HG02885 (cell line): ENCODE measurements around the gene TSPY9.
"Not testable (repeated sequence)": the region's sequence is repeated elsewhere in the genome, so short reads cannot be mapped to it uniquely, and the experiment has no call there.

Experiments
- ATAC-seq: cut with Tn5 transposase; IDR thresholded peaks from one replicate; pipeline ENCODE4 v1.9.1; 2021; ENCODE audit warnings: mild to moderate bottlenecking; ENCODE audit not compliant: unreplicated experiment, poor library complexity

The TSPY9 gene

DNA sequence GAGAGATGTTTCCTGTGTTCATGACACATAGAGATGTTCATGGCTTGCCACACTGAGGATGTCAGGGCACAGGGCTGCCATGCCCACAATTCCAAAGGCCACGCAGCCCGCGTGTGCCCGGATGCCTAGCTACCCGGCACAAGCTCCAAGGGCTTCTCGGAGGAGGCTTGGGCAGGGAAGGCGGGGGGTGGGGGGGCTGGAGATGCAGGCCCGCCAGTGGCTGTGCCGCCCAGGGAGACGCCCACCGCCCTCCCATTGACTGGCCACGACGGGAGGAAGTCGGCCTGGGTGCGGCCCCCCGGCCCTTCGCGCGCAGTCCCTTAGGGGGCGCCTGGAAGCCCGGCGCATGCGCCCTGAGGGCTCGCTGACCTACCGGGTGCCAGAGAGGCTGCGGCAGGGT is at the start of gene TSPY9:
Gene TSPY9, plus strand, starts transcription at position 301 of the 400 bp plus-strand sequence. Its CDS starts 46 bp downstream, at position 347.
- ATAC-seq, result not testable (repeated sequence)

- not testable (repeated sequence) for ATAC-seq
Observed at GRCh38 chrY:9466655-9467054, 20.4 kb upstream of the TSPY9 start, which contains the start of gene TSPY1. TSS of gene TSPY1 (plus strand) at chrY:9466955. CDS start at chrY:9467001, 46 bp downstream.

DNA sequence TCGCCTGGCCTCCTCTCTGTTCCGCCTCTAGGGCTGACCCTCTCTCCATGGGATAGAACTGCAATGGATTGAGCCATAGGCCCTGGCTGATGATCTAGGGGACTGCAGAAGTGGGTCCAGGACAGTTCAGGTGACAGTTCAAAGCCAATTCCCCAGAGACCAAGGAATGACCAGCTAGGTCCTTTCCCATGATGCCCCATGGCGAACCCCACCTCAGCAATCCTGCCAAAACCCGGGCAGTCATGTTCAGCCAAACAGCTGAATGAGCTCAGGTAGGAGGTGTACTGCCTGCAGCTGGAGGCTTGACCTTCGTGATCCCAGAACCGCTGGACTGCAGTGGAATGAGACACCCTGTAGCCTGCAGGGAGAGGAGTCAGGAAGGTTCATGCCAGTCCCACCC is 17.3 kb downstream of the TSPY9 start:
- ATAC-seq, result not testable (repeated sequence)

DNA sequence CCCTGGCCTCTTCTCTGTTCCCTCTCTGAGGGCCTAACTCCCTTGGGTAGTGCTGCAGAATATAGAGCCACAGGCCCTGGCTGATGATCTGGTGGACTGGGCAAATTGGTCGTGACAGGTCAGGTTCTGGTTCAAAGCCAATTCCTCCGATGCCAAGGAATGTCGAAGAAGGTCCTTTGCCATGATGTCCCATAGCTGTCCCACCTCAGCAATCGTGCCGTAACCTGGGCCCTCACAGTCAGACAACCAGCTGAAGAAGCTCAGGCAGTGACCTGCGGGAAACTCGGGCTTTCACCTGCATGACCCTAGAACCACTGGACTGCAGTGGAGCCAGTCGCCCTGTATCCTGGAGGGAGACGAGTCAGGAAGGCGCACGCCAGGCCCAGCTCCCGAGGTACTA is 29.2 kb downstream of the TSPY9 start:
- not testable (repeated sequence) for ATAC-seq

DNA sequence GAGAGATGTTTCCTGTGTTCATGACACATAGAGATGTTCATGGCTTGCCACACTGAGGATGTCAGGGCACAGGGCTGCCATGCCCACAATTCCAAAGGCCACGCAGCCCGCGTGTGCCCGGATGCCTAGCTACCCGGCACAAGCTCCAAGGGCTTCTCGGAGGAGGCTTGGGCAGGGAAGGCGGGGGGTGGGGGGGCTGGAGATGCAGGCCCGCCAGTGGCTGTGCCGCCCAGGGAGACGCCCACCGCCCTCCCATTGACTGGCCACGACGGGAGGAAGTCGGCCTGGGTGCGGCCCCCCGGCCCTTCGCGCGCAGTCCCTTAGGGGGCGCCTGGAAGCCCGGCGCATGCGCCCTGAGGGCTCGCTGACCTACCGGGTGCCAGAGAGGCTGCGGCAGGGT is 40.5 kb downstream of the TSPY9 start, which contains the start of gene TSPY10:
Gene TSPY10, plus strand, starts transcription at position 301 of the 400 bp plus-strand sequence. Its CDS starts 46 bp downstream, at position 347.
- ATAC-seq, result not testable (repeated sequence)
